HG02678 (cell line): ENCODE results near the gene IFNA2.
"Not testable (repeated sequence)": the region's sequence is repeated elsewhere in the genome, so short reads cannot be mapped to it uniquely, and the experiment has no call there.

ENCODE experiments used
- ATAC-seq: cut with Tn5 transposase; IDR thresholded peaks from one replicate; pipeline ENCODE4 v1.9.1; 2021; ENCODE audit warnings: mild to moderate bottlenecking, moderate library complexity; ENCODE audit not compliant: unreplicated experiment

IFNA2 gene

GRCh38 chr9:21383627-21384026, 1.6 kb downstream of the IFNA2 start:
- ATAC-seq, result no peak

GRCh38 chr9:21381448-21382339, 3.5 kb downstream of the IFNA2 start:
- ATAC-seq, result peak; percentile 98

GRCh38 chr9:21371467-21371866, 13.7 kb downstream of the IFNA2 start:
- ATAC-seq, result not testable (repeated sequence)

- no peak for ATAC-seq
Measured at GRCh38 chr9:21367957-21368356, 17.2 kb downstream of the IFNA2 start, which contains the start of gene IFNA13. IFNA13 (minus strand) TSS chr9:21368057; CDS start chr9:21368010, 47 bp downstream.

- peak; percentile 82 for ATAC-seq
Measured at GRCh38 chr9:21367169-21367568, 18.0 kb downstream of the IFNA2 start.

- no peak for ATAC-seq
Measured at GRCh38 chr9:21362287-21362686, 22.9 kb downstream of the IFNA2 start.

- ATAC-seq, result peak; percentile 91
Measured at GRCh38 chr9:21357479-21358460, 27.4 kb downstream of the IFNA2 start.

- ATAC-seq, result no peak
Measured at GRCh38 chr9:21350787-21351186, 34.4 kb downstream of the IFNA2 start, which contains the start of gene IFNA6. IFNA6 (minus strand) TSS chr9:21350887; CDS start chr9:21350887, 0 bp downstream.

- ATAC-seq, result no peak
Measured at GRCh38 chr9:21348430-21348970, 36.7 kb downstream of the IFNA2 start.

- ATAC-seq, result no peak
Measured at GRCh38 chr9:21340735-21341134, 44.5 kb downstream of the IFNA2 start.

GRCh38 chr9:21336457-21336856, 48.7 kb downstream of the IFNA2 start:
- ATAC-seq, result no peak

- ATAC-seq, result peak; percentile 94
Measured at GRCh38 chr9:21334701-21335632, 50.2 kb downstream of the IFNA2 start, which contains the start of gene KLHL9. KLHL9 (minus strand) TSS chr9:21335404; CDS start chr9:21334859, 545 bp downstream.
